Measurements from ENCODE around the gene RAB19.

- TF ChIP-seq POLR2A (IDR thresholded peaks at IDR 0.05): no peak
- no peak for TF ChIP-seq CTCF (IDR thresholded peaks at IDR 0.05)
These were observed 36.3 kb upstream of the RAB19 start for GRCh38 chr7:140367528-140367927.
